GM19238 (cell line): ENCODE results near the gene TTC7B.
A peak's percentile ranks its signal among the peaks of the same experiment; 100 is the strongest.
"Not testable (repeated sequence)": the region's sequence is repeated elsewhere in the genome, so short reads cannot be mapped to it uniquely, and the experiment has no call there.

Experiments used
- DNase-seq: peaks from one replicate; pipeline ENCODE4 v3.0.0; 2011; ENCODE audit warnings: low spot score; ENCODE audit not compliant: insufficient read length

The TTC7B gene

DNA sequence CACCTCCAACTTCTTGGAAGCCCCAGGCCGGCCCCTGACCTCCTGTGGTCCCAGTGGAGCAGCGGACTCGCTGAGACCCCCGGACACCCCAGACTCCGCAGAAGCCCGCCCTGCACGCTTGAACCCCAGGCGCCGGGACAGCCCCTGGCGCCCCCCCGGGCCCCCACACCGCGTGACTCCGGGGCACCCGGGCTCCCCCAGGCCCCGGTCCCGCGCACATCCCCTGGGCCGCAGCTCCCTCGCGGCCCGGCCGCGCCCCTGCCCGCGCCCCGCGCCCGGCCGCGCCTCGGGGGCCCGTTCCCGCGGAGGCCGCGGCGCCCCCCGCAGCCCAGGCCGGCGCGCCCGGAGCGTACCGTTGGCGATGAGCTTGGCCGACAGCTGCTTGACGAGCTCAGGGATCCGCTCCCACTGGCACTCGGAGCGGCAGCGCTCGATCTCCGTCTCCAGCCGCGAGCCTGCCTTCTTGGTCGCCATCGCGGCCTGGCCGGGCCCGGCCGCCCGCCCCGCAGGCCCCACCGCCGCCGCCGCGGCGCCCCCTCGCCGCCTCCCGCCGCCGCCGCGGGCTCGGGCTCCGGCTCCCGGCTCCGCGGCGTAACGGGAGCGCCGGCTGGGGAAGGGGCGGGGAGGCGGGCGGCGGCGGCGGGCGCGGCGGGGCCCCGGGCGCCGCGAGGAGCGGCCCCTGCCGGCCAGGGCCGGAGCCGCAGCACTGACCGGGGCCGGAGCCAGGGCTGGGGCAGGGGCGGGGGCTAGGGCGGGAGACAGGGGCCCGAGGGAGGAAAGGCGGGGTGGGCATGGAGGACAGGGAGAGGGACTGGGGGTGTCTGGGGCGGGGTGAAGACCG lies at the start of gene TTC7B:
TTC7B (minus strand) TSS at position 609 of the 841 bp plus-strand sequence; CDS start at position 474, 135 bp downstream.
- peak; percentile 59 for DNase-seq

DNA sequence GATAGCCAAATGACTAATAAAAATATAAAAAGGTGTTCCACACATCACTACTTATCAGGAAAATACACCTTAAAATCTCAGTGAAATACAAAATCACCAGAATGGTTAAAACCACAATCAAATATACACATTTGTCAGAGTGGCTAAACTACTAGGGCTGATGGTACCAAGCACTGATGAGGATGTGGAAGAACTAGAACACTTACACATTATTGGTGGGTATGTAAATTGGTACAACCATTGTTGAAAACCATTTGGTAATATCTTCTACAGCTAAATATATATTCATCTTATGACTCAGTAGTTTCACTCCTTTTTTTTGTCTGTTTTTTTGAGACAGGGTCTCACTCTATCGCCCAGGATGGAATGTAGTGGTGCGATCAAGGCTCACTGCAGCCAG lies 48.5 kb upstream of the TTC7B start:
- no peak for DNase-seq

- DNase-seq = no peak
These were observed 42.3 kb upstream of the TTC7B start for GRCh38 chr14:90858511-90858910.

DNA sequence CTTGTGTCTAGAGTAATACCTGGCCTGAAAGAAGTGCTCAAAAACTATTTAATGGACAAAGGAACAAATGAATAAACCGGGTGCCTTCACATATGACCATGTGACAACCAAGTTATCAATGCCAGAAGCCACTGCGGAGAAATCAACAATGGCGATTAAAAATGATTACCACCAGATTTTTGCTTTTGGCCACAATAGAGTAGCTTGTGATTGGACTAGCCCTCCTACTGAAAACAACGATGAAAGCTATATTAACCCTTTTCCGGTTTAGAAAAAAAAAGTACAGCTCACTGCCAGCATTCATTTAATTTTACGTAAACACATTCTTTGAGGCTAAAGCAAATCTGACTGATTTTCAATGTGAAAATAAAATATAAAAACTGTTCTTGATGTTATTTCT lies 41.6 kb upstream of the TTC7B start:
- DNase-seq = no peak

DNA sequence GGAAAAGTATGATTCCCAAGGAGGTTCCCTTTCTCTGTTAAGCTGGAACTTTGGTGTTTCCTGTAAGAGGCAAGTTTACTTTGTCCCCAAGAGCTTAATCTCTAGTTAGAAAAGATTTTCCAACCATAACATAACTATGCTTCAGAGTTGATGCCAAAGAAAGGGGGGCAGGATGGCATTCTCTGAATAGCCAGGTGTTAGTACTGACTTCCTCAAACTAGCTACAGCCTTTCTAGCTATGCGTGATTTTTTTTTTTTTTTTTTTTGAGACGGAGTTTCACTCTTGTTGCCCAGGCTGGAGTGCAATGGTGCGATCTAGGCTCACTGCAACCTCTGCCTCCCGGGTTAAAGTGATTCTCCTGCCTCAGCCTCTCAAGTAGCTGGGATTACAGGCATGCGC lies 39.9 kb upstream of the TTC7B start:
- DNase-seq = not testable (repeated sequence)

DNA sequence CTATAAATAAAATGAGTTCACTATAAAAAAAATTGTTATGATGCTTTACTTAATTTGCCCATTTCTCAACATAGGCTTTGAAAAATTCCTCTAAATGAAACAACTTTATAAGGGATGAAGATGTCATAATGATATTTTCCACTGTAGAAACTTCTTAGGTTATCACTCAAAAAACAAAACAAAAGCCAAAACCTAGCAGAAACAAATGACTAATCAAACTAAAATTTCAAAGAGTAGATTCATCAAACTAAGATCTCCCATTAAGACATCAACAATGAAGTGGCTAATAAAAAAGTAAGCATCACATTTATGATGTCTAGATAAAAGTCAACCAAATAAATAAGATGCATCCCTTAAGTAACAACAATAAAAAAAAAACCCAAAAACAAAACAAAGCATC lies 36.9 kb upstream of the TTC7B start:
- no peak for DNase-seq

DNA sequence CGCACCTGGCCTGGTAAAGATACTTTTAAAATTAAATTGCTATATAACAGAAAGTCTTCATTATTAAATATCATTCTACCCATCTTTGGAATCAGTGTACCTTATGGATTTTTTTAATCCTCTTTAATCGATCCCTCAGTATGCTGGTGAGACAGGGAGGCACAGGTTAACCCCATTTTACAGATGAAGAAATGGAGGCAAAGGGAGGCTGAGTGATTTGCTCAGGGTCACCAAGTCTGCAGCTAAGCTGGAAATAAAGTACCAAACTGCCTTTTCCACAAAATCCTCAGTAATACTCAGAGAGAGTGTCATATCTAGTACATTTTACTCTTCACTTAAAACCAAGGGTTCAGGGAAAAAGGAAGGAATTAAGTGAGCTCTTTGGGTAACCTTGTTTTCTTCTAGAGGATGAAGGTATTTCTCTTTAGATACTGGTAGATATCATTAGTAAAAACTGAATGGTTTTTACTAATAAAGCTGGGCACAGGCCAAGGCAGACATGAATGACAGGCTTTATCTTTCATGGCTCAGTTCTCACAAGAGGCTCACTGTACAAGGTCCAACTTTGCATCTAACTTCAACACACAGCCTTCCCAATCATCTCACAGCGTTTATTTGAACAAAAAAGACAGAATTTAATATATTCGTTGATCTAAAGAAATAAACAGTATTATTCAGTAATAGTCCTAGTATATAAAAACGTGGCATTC lies 35.3 kb upstream of the TTC7B start:
- DNase-seq = no peak

DNA sequence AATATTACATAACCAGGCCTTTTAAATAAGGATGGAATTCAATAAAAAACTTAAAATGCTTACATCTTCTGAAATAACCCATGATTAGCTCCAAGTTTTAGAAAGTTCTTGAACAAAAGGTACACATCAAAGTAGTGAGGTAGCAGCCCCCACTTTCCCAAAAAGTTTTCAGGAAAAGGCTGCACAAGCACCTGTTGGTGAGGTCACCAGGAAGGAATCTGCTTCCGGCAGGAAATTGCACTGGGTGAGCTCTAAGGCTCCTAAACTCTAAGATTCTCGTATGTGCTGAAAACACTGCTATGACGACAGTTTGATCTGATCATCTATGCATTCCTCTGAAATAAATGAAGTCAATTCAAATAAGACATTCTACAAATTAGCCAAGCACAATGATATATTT lies 34.3 kb upstream of the TTC7B start:
- DNase-seq = no peak

- no peak for DNase-seq
These were observed 33.7 kb upstream of the TTC7B start for GRCh38 chr14:90849787-90850444.

DNA sequence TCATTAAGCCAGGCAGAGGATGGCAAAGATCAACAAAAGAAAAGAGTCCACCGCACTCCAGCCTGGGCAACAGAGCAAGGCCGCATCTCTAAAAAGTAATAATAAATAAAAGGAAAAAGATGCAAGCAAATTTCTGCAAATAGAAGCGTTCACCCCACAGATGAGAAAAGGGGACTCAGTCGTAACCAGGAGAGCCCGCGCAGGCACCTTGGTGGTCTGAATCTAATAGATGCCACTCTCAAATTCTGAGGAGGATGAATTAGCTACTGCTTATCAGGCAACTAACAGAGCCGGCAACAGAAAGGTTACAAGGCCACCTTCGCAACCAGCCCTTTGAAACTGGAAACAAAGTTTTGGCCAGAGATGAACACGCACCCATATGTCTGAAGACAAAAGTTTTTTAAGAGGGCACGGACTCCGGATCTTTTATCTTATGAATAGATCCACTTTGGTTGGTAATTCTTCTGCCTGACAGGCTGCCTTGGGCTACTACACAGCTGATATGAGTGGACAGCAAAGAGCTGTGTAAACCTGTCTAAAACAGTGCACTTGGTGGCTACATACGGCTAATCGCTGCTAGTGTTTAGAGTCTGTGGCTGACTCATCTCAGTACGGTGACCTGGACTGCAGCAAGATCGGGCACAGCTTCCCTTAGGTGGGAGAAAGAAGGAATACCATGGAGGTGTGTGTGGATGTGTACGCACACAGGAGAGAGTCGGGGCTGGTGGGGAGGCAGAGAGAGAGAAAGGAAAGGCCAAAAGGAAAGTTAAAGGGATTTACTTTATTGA lies 32.9 kb upstream of the TTC7B start:
- DNase-seq = no peak

- DNase-seq = no peak
These were observed 30.3 kb upstream of the TTC7B start for GRCh38 chr14:90846511-90846910.

DNA sequence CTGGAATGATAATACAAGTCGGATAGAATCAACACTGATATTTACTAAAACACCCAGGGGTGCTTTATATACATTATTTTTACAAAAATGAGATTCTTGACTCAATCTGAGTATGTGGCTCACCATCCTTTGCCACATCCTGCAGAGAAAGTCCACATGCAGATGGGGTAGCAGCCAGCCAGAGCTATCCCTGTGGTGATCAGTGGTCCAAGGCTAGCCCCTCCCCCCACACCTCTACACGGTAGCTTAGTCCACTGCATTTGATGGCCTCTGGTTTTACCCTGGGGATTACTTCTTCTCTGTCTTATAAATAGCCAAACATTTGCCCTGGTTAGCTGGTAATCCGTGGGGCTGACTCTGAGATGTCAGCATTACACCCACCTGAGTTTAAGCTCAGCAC lies 28.1 kb upstream of the TTC7B start:
- no peak for DNase-seq

DNA sequence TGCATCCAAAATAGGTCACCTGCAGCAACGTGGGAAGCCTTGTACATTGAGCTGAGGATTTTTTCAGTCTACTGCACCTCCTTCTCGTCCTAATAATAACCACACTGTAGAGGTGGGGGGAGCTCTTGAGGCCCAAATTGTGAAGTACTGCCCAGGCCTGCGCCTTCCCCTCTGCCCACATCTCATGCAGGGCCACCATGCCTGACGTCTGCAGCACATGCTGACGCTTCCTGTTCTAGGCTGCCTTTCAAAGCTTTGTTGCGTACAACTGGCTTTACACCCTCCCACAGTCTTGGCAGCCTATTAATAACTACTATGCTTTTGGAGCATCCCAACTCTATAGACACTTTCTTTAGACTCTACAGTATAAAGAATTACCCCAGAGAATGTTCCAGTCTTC lies 26.5 kb upstream of the TTC7B start:
- no peak for DNase-seq

- DNase-seq = not testable (repeated sequence)
These were observed 24.4 kb upstream of the TTC7B start for GRCh38 chr14:90840667-90841066.

DNA sequence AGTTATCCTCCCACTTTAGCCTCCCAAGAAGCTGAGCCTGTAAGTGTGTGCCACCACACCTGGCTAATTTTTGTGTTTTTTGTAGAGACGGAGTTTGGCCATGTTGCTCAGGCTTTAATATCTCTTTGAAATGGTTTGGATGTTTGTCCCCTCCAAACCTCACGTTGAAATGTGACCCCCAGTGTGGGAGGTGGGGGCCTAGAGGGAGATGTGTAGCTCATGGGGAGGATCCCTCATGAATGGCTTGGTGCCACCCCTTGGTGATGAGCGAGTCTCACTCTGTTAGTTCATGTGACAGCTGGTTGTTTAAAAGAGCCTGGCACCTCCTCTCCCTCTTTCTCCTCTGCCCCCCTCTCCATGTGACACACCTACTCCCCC lies 23.6 kb upstream of the TTC7B start:
- DNase-seq = no peak

- no peak for DNase-seq
These were observed 23.0 kb upstream of the TTC7B start for GRCh38 chr14:90839024-90839888.

DNA sequence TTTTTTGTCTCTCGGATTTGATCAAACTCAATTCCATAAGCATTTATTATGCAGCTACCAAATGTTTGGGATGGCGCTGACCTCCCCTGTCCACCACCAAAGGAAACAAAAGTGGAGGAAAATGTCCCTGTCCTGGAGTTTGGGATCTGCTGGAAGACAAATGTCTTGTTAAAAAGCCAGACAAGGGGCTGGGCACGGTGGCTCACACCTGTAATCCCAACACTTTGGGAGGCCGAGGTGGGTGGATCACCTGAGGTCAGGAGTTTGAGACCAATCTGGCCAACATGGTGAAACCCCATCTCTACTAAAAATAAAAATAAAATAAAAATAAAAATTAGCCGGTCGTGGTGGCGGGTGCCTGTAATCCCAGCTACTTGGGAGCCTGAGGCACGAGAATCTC lies 22.3 kb upstream of the TTC7B start:
- DNase-seq = not testable (repeated sequence)

DNA sequence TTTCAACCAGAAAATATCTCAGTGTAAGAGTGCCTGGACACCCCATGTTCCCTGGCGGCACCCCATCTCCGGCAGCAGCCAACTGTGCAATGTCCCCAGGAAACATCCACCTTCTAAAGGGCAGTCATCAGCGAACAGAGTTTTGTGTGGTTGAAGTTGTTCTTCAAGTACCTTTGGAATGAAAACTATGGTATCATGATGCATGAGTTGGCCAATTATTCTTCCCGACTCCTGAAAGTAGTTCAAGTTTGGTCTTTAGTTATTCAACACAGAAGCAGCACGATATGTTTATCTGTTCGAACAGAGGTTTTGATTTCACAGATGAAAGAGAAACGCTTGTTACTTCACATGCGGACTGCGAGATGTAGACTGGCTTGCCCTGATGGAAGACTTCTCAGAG lies 21.1 kb upstream of the TTC7B start:
- no peak for DNase-seq

DNA sequence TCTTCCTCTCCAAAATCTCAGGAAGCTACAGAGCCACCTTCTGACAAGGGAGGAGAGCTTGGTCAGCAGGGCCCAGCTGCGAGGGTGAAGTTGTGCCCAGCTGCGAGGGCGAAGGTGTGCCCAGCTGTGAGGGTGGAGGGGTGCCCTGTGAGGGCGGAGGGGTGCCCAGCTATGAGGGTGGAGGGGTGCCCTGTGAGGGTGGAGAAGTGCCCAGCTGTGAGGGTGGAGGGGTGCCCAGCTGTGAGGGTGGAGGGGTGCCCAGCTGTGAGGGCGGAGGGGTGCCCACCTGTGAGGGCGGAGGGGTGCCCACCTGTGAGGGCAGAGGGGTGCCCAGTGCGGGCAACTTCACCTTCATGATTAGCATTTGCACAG lies 20.4 kb upstream of the TTC7B start:
- no peak for DNase-seq

DNA sequence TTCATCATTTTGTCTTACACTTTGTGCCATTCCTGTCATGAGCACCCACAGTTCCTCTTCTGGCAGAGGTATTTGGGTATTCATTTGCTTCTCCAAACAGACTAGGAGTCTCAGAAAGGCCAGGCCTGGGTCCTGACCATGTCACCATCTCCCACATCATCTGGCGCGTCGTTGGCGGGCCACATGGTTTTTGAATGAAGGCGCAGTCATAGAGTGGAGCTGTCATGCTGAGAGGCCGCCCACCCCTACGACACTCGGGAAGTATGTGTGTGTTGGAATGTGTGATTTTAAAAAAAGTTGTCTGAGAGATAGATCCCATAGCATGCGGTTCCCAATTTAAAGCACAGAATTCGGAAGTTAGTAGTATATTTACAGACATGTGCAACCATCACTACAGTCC lies 15.6 kb upstream of the TTC7B start:
- no peak for DNase-seq
